GM18868 (cell line): ENCODE data around the gene NRXN3.

Experiments used
- ATAC-seq: cut with Tn5 transposase; IDR thresholded peaks from one replicate; pipeline ENCODE4 v1.9.1; 2021; ENCODE audit warnings: mild to moderate bottlenecking, moderate library complexity; ENCODE audit not compliant: unreplicated experiment

Gene NRXN3

DNA sequence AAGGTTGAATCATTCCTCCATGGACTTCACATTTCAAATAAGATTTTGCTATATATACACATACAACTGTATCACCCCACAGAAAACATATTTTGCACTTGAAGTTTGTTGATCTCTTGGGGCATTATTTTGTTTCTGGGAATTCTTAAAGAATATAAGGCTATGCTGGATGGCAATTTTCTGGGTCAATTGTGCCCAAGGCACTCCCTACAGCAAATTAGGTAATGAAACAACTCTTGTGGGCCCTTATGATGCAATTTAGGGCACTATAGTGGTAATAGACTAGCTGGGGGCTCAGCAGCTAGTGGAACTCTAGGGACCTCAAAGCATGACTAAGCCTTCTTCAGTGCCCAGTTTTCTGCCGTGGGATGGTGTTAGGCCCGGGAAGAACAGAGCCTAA lies 444.4 kb downstream of the NRXN3 start:
- ATAC-seq: no peak

DNA sequence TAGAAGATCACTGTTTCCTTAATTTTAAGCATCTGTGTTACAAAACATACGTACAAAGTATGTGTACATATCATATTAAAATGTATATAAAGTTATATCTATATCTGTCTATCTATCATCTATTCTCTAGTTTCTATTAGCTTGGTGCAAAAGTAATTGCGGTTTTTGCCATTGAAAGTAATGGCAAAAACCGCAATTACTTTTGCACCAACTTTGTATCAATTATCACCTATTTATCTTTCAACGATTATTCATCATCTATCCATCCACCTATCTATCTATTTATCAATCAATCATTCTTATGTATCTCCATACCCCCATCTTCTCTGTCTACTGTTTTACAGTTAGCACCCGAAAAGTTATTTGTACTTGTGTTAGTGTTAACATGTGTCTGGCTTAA lies 447.6 kb downstream of the NRXN3 start:
- no peak for ATAC-seq

DNA sequence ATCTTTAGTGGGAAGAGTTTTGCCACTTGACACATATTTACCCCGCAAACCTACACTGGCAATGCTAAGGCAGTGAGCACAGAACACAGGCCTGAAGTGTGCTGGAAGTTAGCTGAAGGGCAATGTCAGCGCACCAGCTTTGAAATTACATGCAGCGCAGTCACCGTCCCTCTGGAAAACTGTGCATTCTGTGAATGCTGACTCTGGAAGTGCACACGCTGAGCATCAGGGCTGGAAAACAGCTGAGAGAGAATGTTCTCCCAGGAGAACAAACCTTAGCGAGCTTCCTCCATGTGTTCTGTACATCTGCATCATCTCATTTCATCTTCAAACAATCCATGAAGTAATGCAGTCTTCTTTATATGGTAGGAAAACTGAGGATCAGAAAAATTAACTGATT lies 448.2 kb downstream of the NRXN3 start:
- ATAC-seq: no peak

DNA sequence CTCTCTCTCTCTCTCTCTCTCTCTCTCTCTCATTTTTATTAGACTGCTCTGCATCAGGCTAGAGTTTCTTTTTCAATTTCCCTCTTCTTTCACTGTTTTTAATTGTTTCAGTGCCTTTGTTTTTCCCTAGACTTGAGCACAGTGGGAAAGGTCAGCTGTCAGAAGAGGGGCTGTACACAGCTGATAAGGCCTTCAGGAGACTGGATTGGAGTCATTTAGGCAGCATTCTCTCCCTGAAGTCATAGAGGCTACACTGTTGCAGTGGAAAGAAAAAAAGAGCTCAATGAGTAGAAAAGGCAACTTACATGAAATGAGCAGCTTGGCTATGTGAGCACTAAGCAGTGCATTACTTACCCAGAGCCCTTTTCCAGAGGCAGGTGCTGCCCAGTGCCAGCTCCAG lies 456.9 kb downstream of the NRXN3 start:
- no peak for ATAC-seq

DNA sequence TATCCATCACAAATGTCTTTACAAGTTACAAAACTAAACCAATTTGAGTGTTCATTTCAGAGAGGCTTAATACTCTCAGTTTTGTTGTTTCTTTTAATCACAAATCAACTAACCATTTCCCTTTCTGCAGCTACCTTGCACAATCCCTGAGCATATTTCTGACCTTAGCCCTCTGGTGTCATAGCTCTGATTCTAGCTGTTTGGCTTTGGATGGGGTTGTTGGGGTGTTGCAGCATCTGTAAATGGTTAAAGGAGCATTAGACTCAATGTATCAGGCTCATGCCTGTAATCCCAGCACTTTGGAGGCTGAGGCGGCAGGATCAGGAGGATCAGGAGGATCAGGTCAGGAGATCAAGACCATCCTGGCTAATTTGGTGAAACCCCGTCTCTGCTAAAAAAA lies 461.4 kb downstream of the NRXN3 start:
- no peak for ATAC-seq

DNA sequence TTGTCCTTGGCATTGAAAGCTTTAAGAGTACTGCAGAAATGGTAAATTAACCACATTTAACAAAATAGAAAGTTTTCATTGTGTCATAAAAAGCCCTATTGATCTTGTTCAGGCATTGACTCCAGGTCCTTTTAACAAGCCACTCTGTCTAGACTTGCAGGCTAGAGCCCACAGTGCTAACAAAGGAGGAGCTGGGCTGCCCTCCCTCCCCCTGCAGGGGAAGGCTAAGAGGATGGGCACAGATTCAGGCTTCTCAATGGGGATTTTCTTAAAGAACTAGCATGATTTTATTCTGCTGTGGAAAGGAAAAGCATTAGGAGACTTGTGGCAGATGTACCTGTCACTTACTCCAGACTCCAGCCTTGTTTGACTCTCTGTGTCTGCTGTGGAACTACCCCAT lies 463.6 kb downstream of the NRXN3 start:
- no peak for ATAC-seq

DNA sequence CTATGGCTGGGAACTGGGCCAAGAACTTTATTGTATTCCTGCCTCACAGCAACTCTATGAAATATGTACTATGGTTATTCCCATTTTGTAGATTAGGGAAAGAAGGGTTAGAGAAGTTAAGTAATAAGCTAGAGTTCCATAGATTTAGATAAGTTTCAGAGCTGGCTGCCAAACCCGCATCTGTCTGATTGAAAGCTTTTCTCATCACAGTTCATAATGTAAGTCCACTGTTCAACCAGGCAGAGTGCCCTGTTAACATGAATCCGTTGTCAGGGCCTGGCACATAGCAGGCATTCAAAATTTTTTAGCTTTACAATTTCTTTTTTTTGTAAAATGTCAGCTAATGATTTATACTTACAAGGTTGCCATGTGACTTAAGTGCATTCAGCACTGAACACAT lies 467.3 kb downstream of the NRXN3 start:
- ATAC-seq: no peak

DNA sequence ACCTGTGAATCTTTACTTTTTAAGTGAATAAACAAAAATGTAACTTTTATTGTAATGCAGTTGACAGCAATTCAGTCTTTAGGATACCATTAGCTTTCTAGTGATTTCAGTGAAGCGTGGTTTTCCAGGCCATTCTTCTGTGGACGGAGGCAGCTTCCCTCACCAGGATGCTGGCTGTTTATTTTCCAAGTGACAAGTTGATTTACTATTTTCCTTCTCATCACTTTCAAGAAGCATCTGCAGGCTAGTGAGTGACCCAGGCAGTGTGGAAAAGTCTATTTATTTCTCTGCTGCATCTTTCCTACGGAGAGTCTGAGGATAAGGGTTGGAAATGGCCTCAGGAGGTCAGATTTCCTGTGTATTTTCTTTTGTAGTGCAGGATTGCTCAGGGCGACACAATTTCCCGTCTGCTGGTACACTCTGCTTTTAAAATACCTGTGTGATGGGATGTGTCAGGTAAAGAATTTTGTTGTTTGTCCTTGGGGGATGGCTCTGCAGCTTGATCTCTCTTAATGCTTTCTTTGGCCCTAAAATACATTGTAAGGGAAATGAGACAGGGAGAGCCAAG lies 467.8 kb downstream of the NRXN3 start:
- ATAC-seq: no peak

DNA sequence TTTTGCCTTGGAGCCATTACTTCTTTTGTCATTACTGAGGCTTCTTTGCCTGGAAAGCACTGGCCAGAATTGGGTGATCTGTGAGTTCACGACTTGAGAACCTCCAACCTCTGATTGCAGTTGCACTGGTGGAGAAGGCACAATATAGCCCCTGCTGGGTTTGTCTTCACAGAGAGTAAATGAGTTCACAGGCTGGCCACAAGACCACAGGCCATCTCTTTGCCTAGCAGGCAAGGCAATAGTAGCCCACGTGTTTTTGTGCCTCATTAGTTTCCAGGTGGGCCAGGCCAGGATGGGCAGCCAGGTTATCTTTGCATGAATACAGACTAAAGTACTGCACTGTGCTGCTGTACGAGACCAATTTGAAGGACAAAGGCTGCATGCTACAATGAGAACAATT lies 468.8 kb downstream of the NRXN3 start:
- ATAC-seq: no peak

DNA sequence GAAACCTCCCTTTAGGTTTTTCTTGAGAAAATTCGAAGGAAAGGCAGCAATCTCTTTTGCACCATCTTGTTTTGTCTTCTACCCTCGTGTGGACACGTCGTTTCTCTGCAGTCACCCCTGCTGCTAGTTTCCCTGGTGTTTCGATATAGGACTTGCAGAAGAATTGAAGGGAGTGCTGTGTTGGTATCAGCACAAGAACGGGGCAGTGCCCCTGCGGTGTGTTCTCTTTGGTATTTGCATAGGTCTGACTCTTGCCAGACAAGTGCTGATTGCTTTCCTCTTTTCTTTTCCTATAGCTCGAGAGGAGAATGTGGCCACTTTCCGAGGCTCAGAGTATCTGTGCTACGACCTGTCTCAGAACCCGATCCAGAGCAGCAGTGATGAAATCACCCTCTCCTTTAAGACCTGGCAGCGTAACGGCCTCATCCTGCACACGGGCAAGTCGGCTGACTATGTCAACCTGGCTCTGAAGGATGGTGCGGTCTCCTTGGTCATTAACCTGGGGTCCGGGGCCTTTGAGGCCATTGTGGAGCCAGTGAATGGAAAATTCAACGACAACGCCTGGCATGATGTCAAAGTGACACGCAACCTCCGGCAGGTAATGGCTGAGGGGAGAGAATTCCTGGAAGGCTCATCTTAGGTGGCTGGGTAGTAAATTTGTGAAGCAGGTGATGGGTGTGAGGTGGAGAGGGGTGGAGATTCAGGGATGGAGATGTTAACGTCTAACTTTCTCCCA lies 474.8 kb downstream of the NRXN3 start:
- no peak for ATAC-seq

DNA sequence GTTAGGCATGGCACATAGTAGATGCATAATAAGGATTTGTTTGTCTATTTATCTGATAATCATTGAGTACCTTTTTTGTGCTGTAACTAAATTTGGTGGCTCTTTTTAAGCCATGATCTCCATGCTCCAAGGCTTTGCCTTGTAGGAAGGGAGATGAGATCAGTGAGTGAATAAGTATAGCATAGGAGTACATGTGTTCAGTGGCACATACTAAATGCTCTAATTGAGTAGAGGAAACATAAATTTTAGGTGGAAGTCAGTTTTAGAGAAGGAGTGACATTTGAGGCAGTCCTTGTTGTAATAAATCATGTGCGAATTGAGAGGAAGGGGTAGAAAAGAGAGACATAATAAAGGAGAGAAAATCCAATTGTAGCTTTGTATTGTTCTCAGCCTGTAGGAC lies 482.6 kb downstream of the NRXN3 start:
- ATAC-seq: no peak

DNA sequence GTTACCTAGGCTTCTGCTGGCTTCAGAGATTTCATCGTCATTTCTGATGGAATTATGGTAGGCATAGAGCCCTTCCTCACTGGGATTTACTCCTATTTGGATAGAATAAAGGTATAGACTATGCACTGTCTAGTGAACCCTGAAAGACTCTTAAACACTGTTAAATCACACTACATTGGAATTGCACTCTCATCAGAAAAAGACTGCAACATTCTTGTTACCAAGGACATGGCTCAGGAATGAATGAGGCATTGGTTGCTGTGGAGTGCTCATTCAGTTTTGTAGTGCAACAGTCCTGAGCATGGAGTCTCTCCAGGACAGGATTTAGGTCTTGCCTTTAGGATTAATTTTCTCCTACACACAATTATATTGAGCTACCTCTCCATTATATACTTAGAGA lies 483.0 kb downstream of the NRXN3 start:
- ATAC-seq: no peak

DNA sequence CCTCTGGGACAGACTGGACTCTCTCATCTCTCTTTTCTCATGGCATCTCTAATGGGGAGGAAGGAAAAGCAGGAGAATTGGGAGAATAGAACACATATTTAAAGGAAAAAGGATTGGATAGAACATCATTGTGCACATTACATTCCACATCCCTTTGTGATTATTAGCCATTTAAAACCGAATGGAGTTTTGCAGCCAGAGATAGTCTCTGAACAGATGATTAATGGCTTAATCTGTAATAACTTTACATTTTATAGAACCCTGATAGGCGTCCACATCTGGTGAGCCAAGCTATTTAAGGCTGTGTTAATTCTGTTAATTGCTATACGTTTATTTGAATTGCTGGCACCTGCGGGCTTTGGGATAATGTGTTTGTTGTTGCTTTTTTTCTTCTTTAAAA lies 487.3 kb downstream of the NRXN3 start:
- ATAC-seq: no peak

DNA sequence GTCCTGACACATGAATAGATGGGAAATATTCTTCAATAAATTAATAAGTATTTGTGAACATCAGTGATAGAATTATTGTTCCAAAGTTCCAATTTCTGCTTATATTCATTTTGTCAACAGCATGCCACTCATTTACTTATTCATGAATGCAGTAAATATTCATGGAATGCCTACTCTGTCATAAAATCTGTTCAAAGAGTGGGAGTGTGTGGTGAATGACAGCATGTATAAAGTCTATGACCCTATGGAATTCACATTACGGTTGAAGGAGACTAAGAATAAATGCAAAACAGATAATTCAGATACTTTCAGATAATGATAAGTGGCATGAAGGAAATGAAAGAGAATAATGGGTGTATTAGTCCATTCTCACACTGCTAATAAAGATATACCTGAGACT lies 494.7 kb downstream of the NRXN3 start:
- ATAC-seq: no peak

DNA sequence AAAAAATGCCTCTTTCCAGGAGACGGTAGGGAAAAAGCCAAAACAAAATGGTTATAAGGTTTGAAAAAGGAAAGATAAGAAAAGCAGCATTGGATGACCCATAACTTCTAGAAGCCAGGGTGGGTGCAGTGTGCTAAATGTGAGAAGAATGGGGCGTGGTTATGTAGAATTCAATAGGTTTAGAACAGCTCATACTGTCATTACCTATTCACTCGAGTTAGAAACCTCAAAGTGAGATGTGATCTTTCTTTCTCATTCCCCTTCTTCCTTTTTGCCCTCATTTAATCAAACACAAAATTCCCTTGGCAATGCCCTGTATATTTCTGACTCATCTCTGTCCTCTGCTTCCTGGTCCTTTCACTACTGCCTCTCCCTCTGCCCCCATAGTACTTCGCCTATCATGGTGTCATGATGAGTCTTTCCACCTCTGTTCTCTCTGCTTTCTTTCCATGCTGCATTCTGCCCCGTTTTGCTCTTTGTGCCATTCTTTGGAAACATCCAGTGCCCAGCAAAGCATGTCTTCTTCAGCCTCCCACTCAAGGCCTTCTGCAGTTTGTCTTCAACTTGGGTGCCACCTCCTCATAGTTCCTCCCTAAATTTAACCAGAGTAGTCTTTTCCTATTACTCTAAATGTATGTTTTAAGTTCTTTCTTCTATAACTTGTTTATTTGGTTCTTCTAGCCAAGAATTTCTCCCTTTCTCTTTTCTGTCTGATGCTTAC lies 496.3 kb downstream of the NRXN3 start:
- ATAC-seq: peak; percentile 70

DNA sequence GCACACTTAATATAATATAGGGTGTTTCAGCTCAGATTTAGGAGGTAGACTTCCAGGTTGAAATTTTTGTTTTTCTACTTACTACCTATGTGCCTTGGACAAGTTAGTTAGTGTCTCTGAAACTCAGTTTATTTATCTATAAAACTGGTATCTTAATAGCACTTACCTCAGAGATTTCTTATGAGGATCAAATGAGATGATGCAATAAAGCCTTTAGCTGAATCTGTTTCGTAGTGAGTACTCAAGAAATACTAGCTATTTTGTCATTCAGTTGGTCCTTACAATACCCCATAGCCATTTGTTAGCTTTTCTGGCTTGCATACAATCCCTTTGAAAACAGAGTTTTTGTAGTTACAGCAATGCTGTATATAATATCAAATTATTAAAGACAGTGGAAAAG lies 497.0 kb downstream of the NRXN3 start:
- no peak for ATAC-seq

DNA sequence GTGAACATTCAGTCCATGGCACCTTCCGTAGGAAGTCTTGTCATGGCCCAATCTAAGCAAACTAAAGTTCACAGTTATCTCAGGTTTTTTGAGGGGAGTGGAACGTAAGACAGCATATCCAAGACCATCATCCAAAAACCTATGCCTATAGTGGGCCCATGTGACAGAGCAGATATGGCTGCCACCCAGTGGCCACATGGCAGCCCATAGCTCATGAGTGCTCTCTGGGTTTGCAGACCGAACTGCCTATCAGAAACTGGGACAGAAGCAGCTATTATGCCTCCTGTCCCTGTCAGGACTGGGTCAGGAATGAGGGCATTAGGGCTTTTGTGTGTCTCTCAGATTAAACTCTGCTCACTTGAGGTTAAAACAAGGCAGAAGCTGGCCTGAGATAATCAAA lies 503.7 kb downstream of the NRXN3 start:
- no peak for ATAC-seq

DNA sequence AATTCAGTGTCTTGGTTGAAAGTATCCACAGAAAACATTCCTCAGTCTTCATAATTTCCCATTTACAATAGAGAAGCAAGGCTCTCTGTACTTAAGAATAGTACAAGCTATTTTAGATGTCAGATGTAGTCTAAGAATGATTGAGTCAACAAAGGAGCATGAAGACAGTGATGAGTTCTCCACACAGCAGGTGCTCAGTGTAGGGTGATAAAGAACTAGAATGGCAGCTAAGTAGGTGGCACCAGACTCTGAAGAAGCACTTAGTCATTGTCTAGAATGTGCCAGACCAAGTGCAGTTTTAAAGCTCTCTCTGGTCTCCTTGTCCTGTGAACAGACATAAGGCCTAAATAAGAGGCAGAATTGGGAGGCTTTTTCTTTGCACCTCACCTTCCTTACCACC lies 504.6 kb downstream of the NRXN3 start:
- ATAC-seq: no peak

DNA sequence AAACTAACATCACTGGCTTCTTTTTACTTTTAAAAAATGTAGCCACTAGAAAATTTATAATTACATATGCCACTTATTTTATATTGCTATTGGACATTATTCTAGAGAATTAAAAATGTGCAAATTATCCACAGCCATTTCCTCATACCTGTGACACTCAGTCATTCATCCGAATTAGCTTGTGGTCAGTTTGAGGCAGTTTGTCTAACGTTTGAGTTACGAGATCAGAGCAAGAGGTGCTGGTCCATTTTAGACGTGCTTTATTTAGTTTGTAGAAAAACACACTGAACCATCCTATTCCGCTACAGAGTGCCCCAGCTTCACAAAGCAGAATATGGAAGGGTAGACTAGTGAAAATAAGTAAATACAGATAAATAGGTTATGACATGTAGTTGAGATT lies 513.0 kb downstream of the NRXN3 start:
- no peak for ATAC-seq

DNA sequence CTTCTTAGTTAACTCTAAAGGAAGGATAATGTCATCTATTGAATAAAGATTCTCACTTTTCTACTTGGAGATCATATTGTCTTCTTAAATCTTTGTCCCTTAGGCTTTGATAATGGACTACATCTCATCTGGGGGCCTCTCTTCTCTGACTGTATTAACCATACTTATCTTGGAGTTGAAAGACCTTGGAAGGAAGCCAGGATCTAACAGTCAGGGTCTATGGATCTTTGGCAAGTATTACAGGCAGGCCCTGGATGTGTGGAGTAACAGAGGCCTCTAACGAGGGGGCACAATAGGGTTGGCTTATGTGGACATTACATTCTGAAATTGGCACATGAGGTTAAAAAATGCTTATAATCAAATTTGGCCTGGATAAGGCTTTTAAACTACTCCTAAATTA lies 513.8 kb downstream of the NRXN3 start:
- no peak for ATAC-seq

DNA sequence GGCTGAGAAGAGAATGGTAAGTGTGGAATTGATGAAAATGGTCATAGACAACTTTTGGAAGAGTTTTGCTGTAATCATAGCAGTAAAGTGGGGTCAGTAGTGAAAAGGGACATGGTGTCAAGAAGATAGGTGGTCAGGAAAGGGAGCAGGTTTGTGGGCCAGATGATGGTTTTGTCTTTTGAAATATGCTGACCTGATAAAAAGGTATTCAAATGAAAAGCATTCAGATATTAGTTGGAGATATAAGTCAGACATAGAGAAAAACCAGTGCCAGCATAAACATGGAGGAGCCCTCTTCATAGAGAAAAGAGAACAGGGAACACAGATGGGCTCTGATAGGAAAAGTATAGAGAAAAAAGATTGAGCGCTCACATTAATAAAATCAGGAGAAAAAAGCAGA lies 518.3 kb downstream of the NRXN3 start:
- no peak for ATAC-seq

DNA sequence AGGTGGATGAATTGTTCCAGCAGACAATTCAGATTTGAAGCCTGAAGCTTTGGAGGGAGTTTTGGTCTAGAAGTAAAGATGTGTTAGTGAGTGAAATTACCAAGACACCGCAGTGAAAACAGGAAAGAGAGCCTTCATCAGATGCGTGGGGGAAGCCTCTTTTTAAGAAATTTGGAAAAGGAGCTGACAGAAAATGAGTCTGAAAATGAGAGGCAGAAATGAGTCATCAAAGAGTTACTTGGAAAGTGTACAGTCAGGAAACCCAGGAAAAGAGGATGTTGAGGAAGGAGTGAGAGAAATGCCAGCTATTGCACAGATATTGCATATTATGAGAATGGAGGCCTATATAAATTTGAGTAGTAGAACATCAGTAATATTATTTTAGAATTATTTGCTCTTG lies 520.7 kb downstream of the NRXN3 start:
- ATAC-seq: no peak
